GM19240 (cell line): Measurements from ENCODE around the gene PTPRN2.
"Not testable (repeated sequence)": the region's sequence is repeated elsewhere in the genome, so short reads cannot be mapped to it uniquely, and the experiment has no call there.

ENCODE experiments used
- DNase-seq: peaks from one replicate; pipeline ENCODE4 v3.0.0; 2011; ENCODE audit warnings: low spot score; ENCODE audit not compliant: insufficient read length

The PTPRN2 gene

DNA sequence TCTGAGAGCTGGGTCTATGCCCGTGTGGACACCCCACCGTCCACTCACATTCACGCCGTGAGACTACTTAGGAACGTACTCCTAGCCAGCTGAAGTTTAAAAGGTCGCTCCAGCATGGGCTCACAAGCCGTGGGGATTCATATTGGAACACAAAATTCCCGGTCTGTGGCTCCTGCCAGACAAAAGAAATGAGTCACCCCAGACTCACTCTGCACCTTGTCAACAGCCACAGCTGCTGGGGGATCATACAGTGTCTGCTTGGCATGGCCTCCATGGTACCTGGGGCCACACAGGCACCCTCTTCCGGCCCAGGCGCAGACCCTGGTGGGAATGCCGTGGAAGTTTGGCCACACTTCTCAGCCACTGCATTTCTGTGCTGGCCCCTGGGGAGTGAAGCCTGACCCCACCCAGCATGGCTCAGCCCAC, 1022.4 kb downstream of the PTPRN2 start:
- no peak for DNase-seq

DNA sequence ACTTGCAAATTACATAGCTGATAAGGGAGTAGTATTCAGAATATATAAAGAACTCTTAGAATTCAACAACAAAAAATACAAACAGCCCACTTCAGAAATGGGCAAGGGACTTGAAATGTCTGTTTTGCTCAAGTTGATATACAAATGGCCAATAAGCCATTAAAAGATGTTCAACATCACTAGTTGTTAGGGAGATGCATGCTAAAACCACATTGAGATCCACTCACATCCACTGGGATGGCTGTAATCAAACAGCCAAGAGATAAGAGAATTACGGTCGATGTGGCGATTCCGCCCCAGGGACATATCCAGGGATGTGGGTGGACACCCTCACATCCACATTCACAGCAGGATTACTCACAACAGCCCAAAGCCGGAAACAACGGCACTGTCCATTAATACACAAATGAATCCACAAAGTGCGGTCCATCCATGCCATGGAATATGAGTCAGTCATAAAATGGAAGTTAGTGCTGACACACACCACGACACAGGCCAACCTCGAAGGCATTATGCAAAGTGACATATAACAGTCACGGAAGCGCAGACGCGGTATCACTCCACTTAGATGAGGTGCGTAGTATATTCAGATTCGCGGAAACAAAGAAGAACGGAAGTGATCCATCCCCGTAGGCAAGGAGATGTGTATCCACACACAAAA, 1023.0 kb downstream of the PTPRN2 start:
- no peak for DNase-seq

DNA sequence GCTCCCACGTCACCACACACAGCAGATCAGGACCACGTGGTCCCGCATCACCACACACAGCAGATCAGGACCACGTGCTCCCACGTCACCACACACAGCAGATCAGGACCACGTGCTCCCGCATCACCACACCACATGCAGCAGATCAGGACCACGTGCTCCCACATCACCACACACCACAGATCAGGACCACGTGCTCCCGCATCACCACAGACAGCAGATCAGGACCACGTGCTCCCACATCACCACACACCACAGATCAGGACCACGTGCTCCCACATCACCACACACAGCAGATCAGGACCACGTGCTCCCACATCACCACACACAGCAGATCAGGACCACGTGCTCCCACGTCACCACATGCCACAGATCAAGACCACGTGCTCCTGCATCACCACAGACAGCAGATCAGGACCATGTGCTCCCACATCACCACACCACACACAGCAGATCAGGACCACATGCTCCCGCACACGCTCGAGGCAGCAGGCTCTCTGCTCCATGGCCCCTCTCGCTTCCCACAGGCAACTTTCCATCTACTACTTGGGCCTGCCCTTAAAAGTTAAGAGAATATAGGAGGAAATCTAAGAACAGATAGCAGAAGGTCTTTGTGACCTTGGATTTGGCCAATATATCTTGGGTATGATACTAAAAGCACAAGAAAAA, 1024.0 kb downstream of the PTPRN2 start:
- not testable (repeated sequence) for DNase-seq

DNA sequence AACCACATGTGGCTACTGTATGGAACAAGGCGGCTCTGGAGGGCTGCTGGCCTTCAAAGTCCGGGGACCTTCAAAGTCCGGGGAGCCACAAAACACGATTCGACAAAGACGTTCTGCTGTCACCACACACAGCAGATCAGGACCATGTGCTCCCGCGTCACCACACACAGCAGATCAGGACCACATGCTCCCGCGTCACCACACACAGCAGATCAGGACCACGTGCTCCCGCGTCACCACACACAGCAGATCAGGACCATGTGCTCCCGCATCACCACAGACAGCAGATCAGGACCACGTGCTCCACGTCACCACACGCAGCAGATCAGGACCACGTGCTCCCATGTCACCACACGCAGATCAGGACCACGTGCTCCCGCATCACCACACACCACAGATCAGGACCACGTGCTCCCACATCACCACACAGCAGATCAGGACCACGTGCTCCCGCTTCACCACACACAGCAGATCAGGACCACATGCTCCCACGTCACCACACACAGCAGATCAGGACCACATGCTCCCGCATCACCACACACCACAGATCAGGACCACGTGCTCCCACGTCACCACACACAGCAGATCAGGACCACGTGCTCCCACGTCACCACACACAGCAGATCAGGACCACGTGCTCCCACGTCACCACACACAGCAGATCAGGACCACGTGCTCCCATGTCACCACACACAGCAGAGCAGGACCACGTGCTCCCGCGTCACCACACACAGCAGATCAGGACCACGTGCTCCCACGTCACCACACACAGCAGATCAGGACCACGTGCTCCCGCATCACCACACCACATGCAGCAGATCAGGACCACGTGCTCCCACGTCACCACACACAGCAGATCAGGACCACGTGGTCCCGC, 1024.9 kb downstream of the PTPRN2 start:
- DNase-seq: not testable (repeated sequence)

DNA sequence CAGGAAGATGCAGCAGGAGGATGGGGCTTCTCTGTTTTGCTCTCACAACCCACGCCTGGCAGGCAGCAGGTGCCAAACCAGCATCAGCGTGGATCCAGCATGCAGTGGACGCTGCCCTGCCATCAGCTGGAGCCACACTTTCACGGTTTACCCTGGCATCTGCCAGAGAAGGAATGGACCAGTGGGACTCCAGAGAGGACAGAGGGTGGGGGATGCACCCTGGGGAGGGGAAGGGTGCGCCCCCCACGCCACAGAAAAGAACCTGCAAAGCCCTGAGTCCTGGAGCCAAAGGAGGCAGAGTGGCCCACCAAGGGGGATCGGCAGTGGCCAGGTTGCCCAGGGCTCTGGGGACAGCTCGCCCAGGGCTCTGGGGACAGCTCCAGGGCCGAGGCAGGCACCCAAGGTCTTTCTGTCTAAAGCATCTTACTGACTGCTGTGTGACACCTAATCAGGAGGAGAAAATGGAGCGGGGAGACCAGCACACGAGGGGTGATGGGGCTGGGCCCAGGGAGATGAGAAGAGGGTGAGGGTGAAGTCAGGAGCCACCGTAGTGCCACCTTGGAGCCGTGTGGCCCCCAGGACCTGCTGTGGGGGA, 1025.7 kb downstream of the PTPRN2 start:
- no peak for DNase-seq

DNA sequence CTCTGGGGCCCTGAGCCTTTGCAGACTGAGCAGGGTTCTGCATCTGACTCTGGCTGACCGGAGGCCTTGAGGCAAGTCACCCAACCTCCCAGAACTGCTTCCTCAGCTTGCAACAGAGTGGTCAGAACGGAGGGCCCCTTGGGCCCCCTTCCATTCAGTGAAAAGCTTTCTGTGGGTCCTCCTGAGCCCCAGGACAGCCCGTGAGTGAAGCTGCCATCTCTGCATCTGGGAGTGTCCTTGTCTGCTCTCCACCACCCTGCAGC, 1026.2 kb downstream of the PTPRN2 start:
- DNase-seq: no peak

DNA sequence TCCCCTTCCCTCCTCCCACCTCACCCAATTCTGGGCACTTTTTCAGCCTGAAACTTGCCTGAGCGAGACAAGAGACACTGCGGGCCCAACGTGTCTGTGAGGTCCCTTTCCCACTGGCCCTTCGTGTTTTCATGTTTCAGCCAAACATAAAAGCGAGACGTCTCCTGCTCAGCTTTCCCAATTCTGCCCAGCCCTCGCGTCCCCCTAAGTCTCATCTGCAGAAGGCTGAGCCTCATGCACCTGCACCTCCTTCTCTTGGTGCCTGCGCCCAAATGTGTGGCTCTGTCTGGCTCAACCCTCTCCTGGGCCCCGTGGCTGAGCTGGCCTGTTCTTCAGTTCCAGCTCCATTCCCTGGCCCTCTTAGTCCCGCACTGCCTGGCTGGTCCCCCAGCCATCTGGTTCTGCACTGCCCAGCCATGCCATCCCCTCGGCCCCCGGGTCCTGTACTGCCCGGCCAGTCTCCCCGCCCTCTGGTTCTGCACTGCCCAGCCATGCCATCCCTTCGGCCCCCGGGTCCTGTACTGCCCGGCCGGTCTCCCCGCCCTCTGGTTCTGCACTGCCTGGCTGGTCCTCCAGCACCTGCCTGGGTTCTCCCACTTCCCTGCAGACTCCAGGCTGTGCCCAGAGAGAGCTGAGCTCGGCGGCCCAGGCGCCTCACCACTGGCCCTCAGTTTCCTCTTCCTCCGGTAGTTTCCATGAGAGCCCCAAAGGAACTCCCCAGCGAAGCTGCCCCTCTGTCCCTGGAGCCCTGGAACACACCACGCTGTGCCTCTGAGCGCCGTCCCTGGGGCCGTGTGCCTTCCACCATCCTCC, 1026.7 kb downstream of the PTPRN2 start:
- no peak for DNase-seq

DNA sequence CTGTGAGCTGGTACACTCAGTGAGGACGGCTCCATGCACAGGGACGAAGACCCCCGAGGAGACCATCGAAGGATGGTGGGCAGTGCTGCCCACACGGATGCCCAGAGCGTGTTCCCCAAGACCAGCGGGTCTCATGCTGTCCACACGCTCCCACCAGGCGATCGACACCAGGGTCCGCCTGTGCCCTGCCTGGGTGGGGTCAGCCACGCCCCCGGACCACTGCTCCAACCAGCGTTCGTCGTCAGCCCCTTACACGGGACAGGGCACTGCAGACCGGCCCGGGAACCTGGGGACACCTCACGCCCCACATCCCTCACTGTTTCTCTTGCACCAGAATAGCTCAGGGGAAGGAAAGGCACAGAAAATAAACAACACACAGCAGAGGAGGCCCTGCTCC, 1027.4 kb downstream of the PTPRN2 start:
- no peak for DNase-seq

DNA sequence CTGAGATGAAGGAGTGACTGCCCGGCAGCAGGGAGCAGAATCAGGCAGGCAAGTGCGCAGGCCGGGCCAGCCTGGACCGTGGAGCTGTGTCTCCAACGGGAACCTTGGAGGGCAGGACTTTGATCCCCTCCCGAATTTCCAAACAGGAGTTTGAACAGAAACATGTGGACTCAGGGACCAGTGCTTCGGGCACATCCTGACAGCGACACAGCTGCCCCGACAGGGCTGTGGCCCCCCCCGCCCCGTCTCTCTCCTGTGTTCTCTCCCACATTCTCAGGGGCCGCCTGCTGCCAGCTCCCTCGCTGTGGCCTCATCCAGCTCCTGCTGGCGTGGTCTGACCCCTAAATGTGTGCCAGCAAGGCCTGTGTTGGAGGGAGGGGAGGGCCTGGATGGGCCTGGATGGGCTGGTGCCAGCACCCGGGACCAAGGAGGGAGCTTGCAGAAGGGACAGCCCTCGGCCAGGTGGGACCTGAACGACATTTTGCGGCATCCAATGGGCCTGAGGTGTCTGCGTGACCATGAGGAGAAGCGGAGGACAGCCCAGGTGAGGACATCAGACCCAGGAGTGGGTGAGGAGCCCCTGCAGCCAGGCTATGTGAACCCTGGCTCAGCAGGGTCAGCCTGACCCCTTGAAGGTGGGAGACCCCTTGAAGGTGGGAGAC, 1027.9 kb downstream of the PTPRN2 start:
- no peak for DNase-seq

DNA sequence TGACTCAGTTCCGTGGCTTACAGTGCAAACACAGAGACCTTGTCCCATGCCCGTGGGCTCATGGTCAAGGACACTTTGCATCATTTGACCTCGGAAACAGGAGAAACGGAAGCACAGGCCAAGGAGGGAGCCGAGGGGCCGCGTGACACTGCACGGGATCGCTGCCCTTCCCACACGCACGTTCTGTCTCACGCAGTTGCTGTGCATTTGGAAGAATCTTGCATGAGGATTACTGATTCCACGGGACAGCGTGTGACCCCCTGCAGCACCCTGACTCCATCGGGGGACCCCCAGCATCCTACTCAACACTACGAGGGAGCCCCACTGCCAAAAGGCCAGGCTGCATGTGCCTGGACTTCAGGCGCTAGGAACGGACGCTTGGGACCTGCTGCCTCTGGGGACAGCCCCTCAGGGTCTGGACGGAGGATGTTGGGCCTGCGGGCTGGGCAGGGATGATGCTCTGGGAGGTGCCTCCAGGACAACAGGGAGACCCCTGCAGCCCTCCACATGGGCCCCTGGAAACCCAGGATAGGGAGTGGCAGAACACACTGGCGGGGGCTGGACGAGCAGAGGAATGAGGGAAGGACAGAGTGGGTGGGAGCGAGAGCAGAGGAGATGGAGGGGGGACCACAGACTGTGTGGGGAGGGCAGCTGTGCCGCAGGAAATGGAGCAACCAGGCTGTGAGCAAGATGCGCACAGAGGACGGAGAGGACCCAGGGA, 1028.6 kb downstream of the PTPRN2 start:
- DNase-seq: no peak

DNA sequence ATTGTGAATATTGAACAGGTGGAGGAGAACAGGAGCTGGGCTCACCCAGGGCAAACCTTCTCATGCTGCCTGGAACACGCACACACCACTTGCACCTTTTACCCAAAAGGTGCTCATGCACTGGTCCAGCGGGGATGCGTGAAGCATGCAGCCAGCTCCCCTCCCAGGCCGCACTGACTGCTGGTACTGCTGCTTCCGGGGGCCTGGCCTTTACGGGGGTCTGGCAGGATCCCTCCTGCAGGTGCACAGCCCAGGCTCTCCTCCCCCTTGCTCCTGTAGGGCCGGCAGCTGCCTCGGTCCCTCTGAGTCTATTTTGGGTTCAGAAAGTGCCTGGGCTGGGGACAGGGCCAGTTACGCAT, 1029.1 kb downstream of the PTPRN2 start:
- no peak for DNase-seq

DNA sequence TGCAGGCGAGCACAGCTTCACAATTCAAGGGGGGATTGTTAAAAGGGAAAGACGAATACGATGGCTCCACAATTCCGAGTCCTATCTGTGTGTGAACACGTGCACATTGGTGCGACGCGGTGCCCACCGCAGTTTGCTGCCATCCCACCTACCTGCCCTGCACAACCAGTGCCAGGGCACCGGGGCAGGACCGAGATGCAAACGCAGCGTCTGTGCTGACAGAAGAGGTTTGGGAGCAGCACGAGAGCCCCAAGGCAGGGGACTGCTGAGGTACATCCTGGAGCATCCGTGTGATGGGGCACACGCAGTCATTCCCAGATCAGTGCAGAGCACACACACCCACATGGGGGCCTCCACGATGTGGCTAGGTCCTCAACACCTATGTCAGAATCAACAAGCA, 1029.6 kb downstream of the PTPRN2 start:
- DNase-seq: no peak

DNA sequence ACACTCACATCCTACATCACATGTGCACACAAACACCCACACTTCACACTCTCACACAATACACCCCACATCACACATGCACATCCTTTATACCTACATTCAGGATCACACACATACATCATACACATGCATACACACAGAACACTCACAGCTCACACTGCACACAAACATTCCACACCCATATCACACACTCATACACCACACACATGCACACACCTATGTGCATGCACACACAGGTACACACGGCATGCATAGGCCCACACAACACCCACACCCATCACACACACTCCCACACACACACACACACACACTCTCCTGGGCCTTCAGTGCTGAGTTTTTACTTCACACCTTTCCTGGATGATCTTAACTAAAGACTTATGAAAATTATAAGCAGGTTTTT, 1030.4 kb downstream of the PTPRN2 start:
- DNase-seq: no peak

DNA sequence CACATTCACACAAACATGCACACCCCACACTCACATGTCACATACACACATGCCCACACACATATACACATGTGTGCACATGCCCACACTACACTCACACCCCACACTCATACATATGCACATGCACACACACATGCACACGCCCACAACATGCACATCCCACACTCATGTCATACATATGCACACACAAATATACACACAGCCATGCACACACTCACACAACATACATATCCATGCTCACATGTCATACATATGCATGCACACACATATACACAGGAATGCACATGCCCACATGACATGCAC, 1031.0 kb downstream of the PTPRN2 start:
- no peak for DNase-seq

DNA sequence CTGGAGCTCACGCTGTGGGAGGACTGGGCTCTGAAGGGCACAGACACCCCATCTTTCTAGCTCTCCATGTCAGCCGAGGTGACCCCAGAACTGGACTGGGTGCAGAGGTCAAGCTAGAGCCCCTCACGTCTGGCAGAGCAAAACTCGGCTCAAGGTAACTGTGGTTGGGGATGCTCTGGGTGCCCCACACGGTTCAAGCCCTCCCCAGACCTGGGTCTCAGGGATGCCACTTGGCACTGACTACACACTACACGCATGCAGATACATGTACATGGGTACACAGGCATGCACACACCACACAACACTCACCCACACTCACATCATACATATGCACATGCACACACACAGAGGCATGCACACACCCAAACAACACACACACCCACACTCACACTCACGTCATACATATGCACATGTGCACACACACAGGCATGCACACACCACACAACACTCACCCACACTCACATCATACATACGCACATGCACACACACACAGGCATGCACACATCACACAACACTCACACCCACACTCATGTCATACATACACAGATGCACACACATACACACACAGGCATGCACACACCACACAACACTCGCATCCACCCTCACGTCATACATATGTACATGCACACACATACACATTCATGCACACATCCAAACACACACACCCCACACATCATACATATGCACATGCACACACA, 1031.5 kb downstream of the PTPRN2 start:
- DNase-seq: no peak

DNA sequence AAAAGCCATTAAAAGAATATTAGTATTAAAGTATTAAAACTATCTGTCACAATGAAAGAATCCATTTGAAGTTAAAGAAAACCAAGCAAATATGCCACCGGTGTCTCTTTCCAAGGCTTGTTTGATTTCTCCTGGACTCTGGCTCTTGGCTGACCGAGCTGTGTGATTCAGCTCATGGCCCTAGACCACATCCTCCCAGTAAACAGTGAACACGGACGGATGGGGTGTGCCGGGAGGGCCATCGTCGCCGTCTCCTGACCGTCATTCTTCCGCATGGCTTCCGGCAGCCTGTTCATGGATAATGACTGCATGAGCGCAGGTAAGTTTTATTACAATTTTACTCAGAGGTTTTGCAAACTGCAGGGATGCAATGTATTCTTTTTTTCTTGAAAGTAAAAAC, 1032.3 kb downstream of the PTPRN2 start:
- no peak for DNase-seq

DNA sequence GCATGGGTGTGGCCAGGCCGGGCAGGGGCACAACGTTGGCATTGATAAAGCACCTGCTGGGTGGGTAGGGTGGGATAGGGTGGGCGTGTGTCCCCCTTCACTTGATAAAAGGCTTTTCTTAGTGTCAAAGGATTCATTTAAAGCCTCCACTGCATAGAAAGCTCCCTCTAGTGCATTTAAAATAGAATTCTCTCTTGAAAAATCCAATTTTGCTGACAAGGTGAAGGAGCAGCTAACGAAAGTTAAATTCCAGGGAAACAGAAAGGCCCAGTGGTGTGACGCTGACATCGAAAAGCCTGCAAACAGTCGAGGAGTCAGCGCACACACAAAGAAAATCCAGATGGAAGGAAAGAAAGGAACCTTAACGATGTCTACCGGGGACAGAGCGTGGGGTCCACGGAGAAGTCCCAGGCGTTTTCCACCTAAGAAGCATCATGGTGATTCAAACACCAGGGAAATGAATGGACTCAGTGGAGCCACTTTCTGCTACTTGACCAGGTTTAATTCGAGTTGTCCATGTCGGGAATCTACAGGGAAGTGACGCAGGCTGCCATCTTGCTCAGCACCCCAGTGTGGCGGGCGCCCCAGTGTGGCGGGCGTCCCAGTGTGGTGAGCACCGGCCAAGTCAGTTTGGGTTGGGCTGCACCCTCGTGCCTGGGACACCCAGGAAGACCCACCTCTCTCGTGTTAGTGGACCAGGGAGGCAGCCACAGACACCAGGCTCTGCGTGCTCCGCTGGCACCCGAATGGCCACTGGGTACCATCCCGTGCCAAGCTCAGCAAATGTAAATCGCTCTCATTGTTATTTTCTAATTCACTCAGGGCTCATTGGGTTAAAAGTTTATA, 1033.0 kb downstream of the PTPRN2 start:
- DNase-seq: no peak

DNA sequence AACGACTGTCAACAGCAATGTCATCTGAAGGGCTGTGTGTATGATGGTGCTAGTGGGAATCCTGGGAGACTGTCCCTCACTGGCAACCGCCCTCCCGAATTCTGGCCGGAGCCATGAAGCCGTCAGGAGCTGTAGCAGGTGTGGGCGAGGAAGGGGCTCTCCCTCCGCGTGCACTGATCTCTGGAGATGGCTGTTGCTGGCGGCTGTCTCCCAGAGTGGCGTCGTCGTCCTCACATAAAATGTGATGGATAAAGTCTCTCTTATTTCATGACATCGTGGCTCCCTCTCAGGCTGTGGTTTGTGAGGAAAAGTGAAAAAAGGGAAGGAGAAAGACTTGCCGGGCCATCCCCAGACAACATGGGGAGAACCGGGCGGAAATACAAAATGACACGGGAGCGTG, 1034.4 kb downstream of the PTPRN2 start:
- DNase-seq: no peak
